Measurements from ENCODE around the gene SEMA3C. TPM values are rescaled to one million over a fixed set of nuclear protein-coding genes. Genes with fewer than 3 reads are reported as not detected.
A peak's percentile ranks its signal among the peaks of the same experiment; 100 is the strongest.

Gene SEMA3C
- total and polyA plus RNA-seq, 9 donors: 74.4 to 270 (median 134) TPM

DNA sequence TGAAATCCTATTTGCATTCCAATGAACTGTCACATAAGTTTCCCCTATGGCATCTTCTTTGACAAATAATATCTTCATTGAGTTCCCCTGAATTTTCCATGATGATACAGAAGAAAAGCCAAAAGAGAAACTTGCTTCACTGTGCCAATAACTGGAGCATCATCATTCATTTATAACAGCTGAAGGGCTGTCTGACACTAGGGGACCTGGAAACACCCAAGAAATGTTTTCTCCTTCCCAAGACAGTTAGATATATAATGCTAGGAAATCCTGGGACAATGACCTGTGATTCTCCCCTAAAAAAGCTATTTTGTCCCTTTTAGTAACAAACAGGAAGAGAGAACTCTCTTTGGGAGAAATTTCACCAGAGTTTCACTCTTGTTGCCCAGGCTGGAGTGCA is 133.6 kb downstream of the SEMA3C start:
- DNase-seq: peak; percentile 40
- H3K36me3 ChIP-seq (ENCODE audit: control insufficient read depth, insufficient read depth, low read length): peaks cover 5% of the 10 kb centered on the region
- peaks cover 5% of the 10 kb centered on the region for H3K4me1 ChIP-seq (ENCODE audit: control insufficient read depth, insufficient read depth, low read length)
- H3K27ac ChIP-seq (ENCODE audit: low read length): no peak overlapping the region
- no peaks in the 10 kb centered on the region for H3K27me3 ChIP-seq (ENCODE audit: control insufficient read depth, insufficient read depth, low read length)
- H3K4me3 ChIP-seq (ENCODE audit: low read length): no peak overlapping the region
- no peaks in the 10 kb centered on the region for H3K9me3 ChIP-seq (replicated peaks; ENCODE audit: control insufficient read depth, low read depth, low read length)

DNA sequence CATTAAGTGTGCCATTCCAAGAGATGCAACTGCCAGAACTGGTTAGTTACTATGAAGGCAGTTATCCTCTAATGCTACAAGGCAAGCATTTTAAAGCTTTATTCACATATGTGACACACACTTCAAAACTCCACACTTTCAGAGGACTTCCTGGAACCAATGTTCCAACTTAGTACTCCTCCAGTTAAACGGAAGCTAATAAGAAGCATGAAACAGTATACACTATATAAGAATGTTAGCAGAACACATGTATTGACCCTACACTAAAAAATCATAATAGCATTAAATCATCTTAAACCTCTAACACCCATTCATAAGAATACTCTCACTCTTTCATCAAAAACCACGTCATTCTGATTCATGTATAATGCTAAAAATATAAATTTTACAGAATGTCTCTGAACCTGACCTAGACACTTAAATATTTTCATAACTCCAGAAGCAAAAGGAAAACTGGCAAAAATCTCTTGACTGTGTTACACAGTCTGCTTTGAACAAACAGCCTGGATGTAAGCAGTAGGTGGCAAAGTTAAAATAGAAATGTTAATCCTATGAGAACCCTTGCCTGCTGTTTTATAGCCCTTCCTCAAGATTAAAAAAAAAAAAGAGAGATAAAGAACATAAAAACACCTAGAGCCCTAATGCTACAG is 135.0 kb downstream of the SEMA3C start:
- Histone ChIP-seq H3K27ac (ENCODE audit: low read length) (peak overlapping the region; percentile 33), H3K36me3 (ENCODE audit: control insufficient read depth, insufficient read depth, low read length) (peaks cover 5% of the 10 kb centered on the region), H3K9me3 (replicated peaks; ENCODE audit: control insufficient read depth, low read depth, low read length) (no peaks in the 10 kb centered on the region), H3K4me1 (ENCODE audit: control insufficient read depth, insufficient read depth, low read length) (peaks cover 5% of the 10 kb centered on the region), H3K4me3 (ENCODE audit: low read length) (no peak overlapping the region), H3K27me3 (ENCODE audit: control insufficient read depth, insufficient read depth, low read length) (no peaks in the 10 kb centered on the region)
- WGBS (ENCODE audit: insufficient coverage): no CpG with 5 or more reads among the region's 2 CpGs
- DNase-seq: peak; percentile 48

GRCh38 chr7:80783186-80783677 is 135.6 kb downstream of the SEMA3C start:
- 45% methylated on average over 2 of the region's 6 CpGs for WGBS (ENCODE audit: insufficient coverage)
- peak overlapping the region; percentile 33 for H3K27ac ChIP-seq (ENCODE audit: low read length)
- DNase-seq: no peak
- H3K36me3 ChIP-seq (ENCODE audit: control insufficient read depth, insufficient read depth, low read length): peaks cover 9% of the 10 kb centered on the region
- no peak overlapping the region for H3K4me3 ChIP-seq (ENCODE audit: low read length)
- H3K27me3 ChIP-seq (ENCODE audit: control insufficient read depth, insufficient read depth, low read length): no peaks in the 10 kb centered on the region
- no peaks in the 10 kb centered on the region for H3K9me3 ChIP-seq (replicated peaks; ENCODE audit: control insufficient read depth, low read depth, low read length)
- H3K4me1 ChIP-seq (ENCODE audit: control insufficient read depth, insufficient read depth, low read length): peaks cover 5% of the 10 kb centered on the region

GRCh38 chr7:80781561-80781979 is 137.3 kb downstream of the SEMA3C start:
- H3K4me1 ChIP-seq (ENCODE audit: control insufficient read depth, insufficient read depth, low read length): peaks cover 5% of the 10 kb centered on the region
- H3K36me3 ChIP-seq (ENCODE audit: control insufficient read depth, insufficient read depth, low read length): peaks cover 7% of the 10 kb centered on the region
- no peaks in the 10 kb centered on the region for H3K9me3 ChIP-seq (replicated peaks; ENCODE audit: control insufficient read depth, low read depth, low read length)
- H3K27me3 ChIP-seq (ENCODE audit: control insufficient read depth, insufficient read depth, low read length): no peaks in the 10 kb centered on the region
- H3K27ac ChIP-seq (ENCODE audit: low read length): peak overlapping the region; percentile 22
- DNase-seq: peak; percentile 92
- no peak overlapping the region for H3K4me3 ChIP-seq (ENCODE audit: low read length)

- H3K9me3 ChIP-seq (replicated peaks; ENCODE audit: control insufficient read depth, low read depth, low read length): no peaks in the 10 kb centered on the region
- H3K27me3 ChIP-seq (ENCODE audit: control insufficient read depth, insufficient read depth, low read length): no peaks in the 10 kb centered on the region
- peak overlapping the region; percentile 22 for H3K27ac ChIP-seq (ENCODE audit: low read length)
- no peak overlapping the region for H3K4me3 ChIP-seq (ENCODE audit: low read length)
- no peak for DNase-seq
- H3K4me1 ChIP-seq (ENCODE audit: control insufficient read depth, insufficient read depth, low read length): peaks cover 5% of the 10 kb centered on the region
- H3K36me3 ChIP-seq (ENCODE audit: control insufficient read depth, insufficient read depth, low read length): peaks cover 7% of the 10 kb centered on the region
- WGBS (ENCODE audit: insufficient coverage): 22% methylated on average over 1 of the region's 2 CpGs
These were observed 137.7 kb downstream of the SEMA3C start for GRCh38 chr7:80781146-80781545.

DNA sequence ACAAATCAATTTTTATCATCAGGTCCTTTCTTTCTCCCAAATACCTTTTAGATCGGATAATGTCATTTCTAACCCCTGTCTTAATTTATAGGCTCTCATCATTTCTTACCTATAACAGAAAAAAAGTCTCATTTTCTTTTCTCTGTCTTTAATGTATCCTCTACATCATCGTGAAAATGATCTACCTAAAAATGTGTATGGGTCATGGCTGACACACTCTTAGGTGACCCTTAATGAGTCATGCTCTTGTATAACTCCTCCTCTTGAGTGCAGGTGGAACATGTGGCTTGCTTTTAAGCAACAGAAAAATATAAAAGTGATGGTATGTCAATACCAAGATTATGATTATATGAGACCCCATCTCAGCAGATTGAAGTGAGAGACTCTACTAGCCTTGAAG is 139.4 kb downstream of the SEMA3C start:
- no peak for DNase-seq
- no peaks in the 10 kb centered on the region for H3K9me3 ChIP-seq (replicated peaks; ENCODE audit: control insufficient read depth, low read depth, low read length)
- peaks cover 7% of the 10 kb centered on the region for H3K36me3 ChIP-seq (ENCODE audit: control insufficient read depth, insufficient read depth, low read length)
- H3K4me3 ChIP-seq (ENCODE audit: low read length): no peak overlapping the region
- no peaks in the 10 kb centered on the region for H3K27me3 ChIP-seq (ENCODE audit: control insufficient read depth, insufficient read depth, low read length)
- H3K4me1 ChIP-seq (ENCODE audit: control insufficient read depth, insufficient read depth, low read length): peaks cover 5% of the 10 kb centered on the region
- no peak overlapping the region for H3K27ac ChIP-seq (ENCODE audit: low read length)
- no CpG with 5 or more reads among the region's 2 CpGs for WGBS (ENCODE audit: insufficient coverage)

- Histone ChIP-seq H3K36me3 (ENCODE audit: control insufficient read depth, insufficient read depth, low read length) (peaks cover 14% of the 10 kb centered on the region), H3K27ac (ENCODE audit: low read length) (no peak overlapping the region), H3K27me3 (ENCODE audit: control insufficient read depth, insufficient read depth, low read length) (no peaks in the 10 kb centered on the region), H3K9me3 (replicated peaks; ENCODE audit: control insufficient read depth, low read depth, low read length) (no peaks in the 10 kb centered on the region), H3K4me3 (ENCODE audit: low read length) (no peak overlapping the region), H3K4me1 (ENCODE audit: control insufficient read depth, insufficient read depth, low read length) (no peaks in the 10 kb centered on the region)
- no CpG with 5 or more reads among the region's 3 CpGs for WGBS (ENCODE audit: insufficient coverage)
- DNase-seq: no peak
These were observed 143.0 kb downstream of the SEMA3C start for GRCh38 chr7:80775897-80776296.

DNA sequence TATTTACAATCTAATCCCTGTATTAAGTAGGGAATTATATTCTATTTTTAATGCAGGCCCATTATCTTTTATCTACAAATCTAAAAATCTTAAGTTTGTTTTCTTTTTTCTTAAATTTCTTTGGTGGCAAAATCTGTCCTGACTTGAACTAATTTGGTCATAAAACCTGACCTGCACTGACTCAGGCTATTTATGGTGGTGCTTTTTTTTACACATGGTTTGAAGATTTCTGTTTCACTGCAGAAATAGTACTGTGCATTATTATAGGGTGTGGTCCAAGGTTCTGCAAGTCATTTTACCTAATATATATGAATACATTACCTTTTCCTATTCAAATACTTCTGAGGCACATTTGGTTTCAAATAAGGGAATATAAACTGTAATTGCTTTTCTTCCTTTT is 143.4 kb downstream of the SEMA3C start:
- Histone ChIP-seq H3K27me3 (ENCODE audit: control insufficient read depth, insufficient read depth, low read length) (no peaks in the 10 kb centered on the region), H3K27ac (ENCODE audit: low read length) (no peak overlapping the region), H3K9me3 (replicated peaks; ENCODE audit: control insufficient read depth, low read depth, low read length) (no peaks in the 10 kb centered on the region), H3K4me3 (ENCODE audit: low read length) (no peak overlapping the region), H3K36me3 (ENCODE audit: control insufficient read depth, insufficient read depth, low read length) (peaks cover 16% of the 10 kb centered on the region), H3K4me1 (ENCODE audit: control insufficient read depth, insufficient read depth, low read length) (no peaks in the 10 kb centered on the region)
- no peak for DNase-seq

GRCh38 chr7:80774843-80775242 is 144.0 kb downstream of the SEMA3C start:
- H3K4me1 ChIP-seq (ENCODE audit: control insufficient read depth, insufficient read depth, low read length): no peaks in the 10 kb centered on the region
- no peak for DNase-seq
- no peak overlapping the region for H3K4me3 ChIP-seq (ENCODE audit: low read length)
- no peaks in the 10 kb centered on the region for H3K9me3 ChIP-seq (replicated peaks; ENCODE audit: control insufficient read depth, low read depth, low read length)
- H3K27ac ChIP-seq (ENCODE audit: low read length): no peak overlapping the region
- no CpG with 5 or more reads among the region's 1 CpG for WGBS (ENCODE audit: insufficient coverage)
- no peaks in the 10 kb centered on the region for H3K27me3 ChIP-seq (ENCODE audit: control insufficient read depth, insufficient read depth, low read length)
- peaks cover 17% of the 10 kb centered on the region for H3K36me3 ChIP-seq (ENCODE audit: control insufficient read depth, insufficient read depth, low read length)

GRCh38 chr7:80773787-80774508 is 144.9 kb downstream of the SEMA3C start:
- H3K9me3 ChIP-seq (replicated peaks; ENCODE audit: control insufficient read depth, low read depth, low read length): no peaks in the 10 kb centered on the region
- H3K4me3 ChIP-seq (ENCODE audit: low read length): no peak overlapping the region
- DNase-seq: no peak
- H3K4me1 ChIP-seq (ENCODE audit: control insufficient read depth, insufficient read depth, low read length): no peaks in the 10 kb centered on the region
- peaks cover 14% of the 10 kb centered on the region for H3K36me3 ChIP-seq (ENCODE audit: control insufficient read depth, insufficient read depth, low read length)
- H3K27me3 ChIP-seq (ENCODE audit: control insufficient read depth, insufficient read depth, low read length): no peaks in the 10 kb centered on the region
- no peak overlapping the region for H3K27ac ChIP-seq (ENCODE audit: low read length)
- 40% methylated on average over 1 of the region's 1 CpG for WGBS (ENCODE audit: insufficient coverage)

Data from muscle of leg (tissue), 11 donors.